IPS-11a (cell line): ENCODE measurements around the gene DNMT3L.
"Not testable (repeated sequence)": the region's sequence is repeated elsewhere in the genome, so short reads cannot be mapped to it uniquely, and the experiment has no call there.

Experiments
- H3K4me3 ChIP-seq: one replicate; pipeline ENCODE4 v1.5.1; 2013; ENCODE audit warnings: low read depth, low read length, control low read depth

The DNMT3L gene

GRCh38 chr21:44261675-44262295 lies at the start of gene DNMT3L:
DNMT3L (minus strand) TSS chr21:44261897; CDS start chr21:44261259, 638 bp downstream.
- H3K4me3 ChIP-seq = no peak within 1 kb of the TSS

- H3K4me3 ChIP-seq = no peak overlapping the region
These were observed 49.2 kb upstream of the DNMT3L start for GRCh38 chr21:44310628-44311507.

- H3K4me3 ChIP-seq = no peak overlapping the region
These were observed 45.4 kb upstream of the DNMT3L start for GRCh38 chr21:44306936-44307704.

GRCh38 chr21:44305691-44306090 lies 44.0 kb upstream of the DNMT3L start:
- no peak overlapping the region for H3K4me3 ChIP-seq

- H3K4me3 ChIP-seq = no peak overlapping the region
These were observed 43.2 kb upstream of the DNMT3L start for GRCh38 chr21:44304877-44305293.

GRCh38 chr21:44304011-44304616 lies 42.4 kb upstream of the DNMT3L start:
- no peak overlapping the region for H3K4me3 ChIP-seq

- no peak overlapping the region for H3K4me3 ChIP-seq
These were observed 41.8 kb upstream of the DNMT3L start for GRCh38 chr21:44303490-44303981.

- not testable (repeated sequence) for H3K4me3 ChIP-seq
These were observed 41.1 kb upstream of the DNMT3L start for GRCh38 chr21:44302573-44303401.

- no peak overlapping the region for H3K4me3 ChIP-seq
These were observed 40.3 kb upstream of the DNMT3L start for GRCh38 chr21:44301961-44302406.

GRCh38 chr21:44301141-44301540 lies 39.4 kb upstream of the DNMT3L start:
- H3K4me3 ChIP-seq = no peak overlapping the region

- peak overlapping the region; percentile 56 for H3K4me3 ChIP-seq
These were observed 38.7 kb upstream of the DNMT3L start for GRCh38 chr21:44300262-44300959.

GRCh38 chr21:44299458-44300261 lies 38.0 kb upstream of the DNMT3L start, which contains the start of gene PFKL:
PFKL (plus strand) TSS chr21:44300053; CDS start chr21:44300106, 53 bp downstream.
- H3K4me3 ChIP-seq = peak within 1 kb of the TSS; percentile 56

- H3K4me3 ChIP-seq = peak overlapping the region; percentile 56
These were observed 37.4 kb upstream of the DNMT3L start for GRCh38 chr21:44299085-44299457.

- H3K4me3 ChIP-seq = no peak overlapping the region
These were observed 36.6 kb upstream of the DNMT3L start for GRCh38 chr21:44298301-44298700.

GRCh38 chr21:44297525-44298290 lies 36.0 kb upstream of the DNMT3L start:
- H3K4me3 ChIP-seq = no peak overlapping the region

- no peak overlapping the region for H3K4me3 ChIP-seq
These were observed 35.2 kb upstream of the DNMT3L start for GRCh38 chr21:44296916-44297315.

GRCh38 chr21:44296103-44296519 lies 34.4 kb upstream of the DNMT3L start:
- no peak overlapping the region for H3K4me3 ChIP-seq

- no peak overlapping the region for H3K4me3 ChIP-seq
These were observed 33.9 kb upstream of the DNMT3L start for GRCh38 chr21:44295646-44296045.
